K562 (cell line): ENCODE measurements around the gene SPATS2. TPM values are rescaled to one million over a fixed set of nuclear protein-coding genes. Genes with fewer than 3 reads are reported as not detected.
A peak's percentile ranks its signal among the peaks of the same experiment; 100 is the strongest.

Source experiments
- CTBP1 ChIP-seq: fragments of 450-650 bp; IDR thresholded peaks from 2 replicates; pipeline ENCODE4 v1.6.1; 2016; ENCODE audit warnings: borderline replicate concordance
- HSF4 ChIP-seq: fragments of 250-450 bp; sonication (Bioruptor Pico); IDR thresholded peaks from 2 replicates; pipeline ENCODE4 v2.1.2; 2022; ENCODE audit warnings: mild to moderate bottlenecking, moderate library complexity, borderline replicate concordance
- POLR3A ChIP-seq: IDR thresholded peaks from 2 replicates; pipeline ENCODE4 v1.6.1; 2011; ENCODE audit warnings: borderline replicate concordance, mild to moderate bottlenecking, moderate library complexity; ENCODE audit not compliant: insufficient read length, insufficient read depth; ENCODE audit errors: extremely low read depth
- PRPF4 ChIP-seq: fragments of 200-400 bp; formaldehyde crosslinking; IDR thresholded peaks from one replicate; pipeline ENCODE4 v1.6.1; 2017; ENCODE audit warnings: low read length, low read depth, mild to moderate bottlenecking; ENCODE audit not compliant: insufficient read depth, poor library complexity, severe bottlenecking
- SREBF1 ChIP-seq: fragments of 150-350 bp; IDR thresholded peaks from 2 replicates; pipeline ENCODE4 v1.6.1; 2014; ENCODE audit warnings: antibody characterized with exemption, low read depth, low read length, borderline replicate concordance
- SREBF2 ChIP-seq: sonication (generic); formaldehyde crosslinking; IDR thresholded peaks from 2 replicates; pipeline ENCODE4 v1.4.0; 2020; ENCODE audit warnings: mild to moderate bottlenecking, missing genetic modification reagents
- polyA plus RNA-seq, 8 experiments: library from polyadenylated mRNA; depleted of rRNA in 4 of 8; stranded (reverse) in 5 of 8; unstranded in 3 of 8; fragments of >200 nt; fragmentation: Nextera tagmentation in 2 of 8; fragmentation: Illumina TruSeq in 1 of 8; extraction: Ambion mirVana in 2 of 8; extraction: Trizol in 1 of 8; gene quantifications; 2 replicates each; pipeline versions ENCODE4 v1.2.1 to v1.2.3, GENCODE V29; 2011 to 2014; ENCODE audit warnings: inconsistent platforms in 1 of 8, missing spikeins in 1 of 8
- total RNA-seq, 7 experiments: library from RNA; depleted of rRNA in 6 of 7; stranded (reverse); fragments of >200 nt in 6 of 7; fragmentation: Illumina TruSeq in 2 of 7; extraction: Trizol in 2 of 7; gene quantifications; 2 replicates each; pipeline versions ENCODE4 v1.2.1 to v1.2.3, GENCODE V29; 2011 to 2021; ENCODE audit warnings: low replicate concordance in 1 of 7
- TF ChIP-seq, protein P1 (sequence below), 3 experiments: IDR thresholded peaks in 2 of 3; conservative IDR thresholded peaks in 1 of 3; 2 replicates each; pipeline ENCODE4 v1.5.1; 2011 to 2012; ENCODE audit warnings: low read length in 3 of 3, mild to moderate bottlenecking in 3 of 3, control low read depth in 2 of 3, improper control_type of control experiment in 1 of 3, inconsistent platforms in 1 of 3, low read depth in 1 of 3, mixed read lengths in 1 of 3, moderate library complexity in 1 of 3; ENCODE audit not compliant: insufficient read depth in 2 of 3
- TF ChIP-seq, protein P2 (sequence below): fragments of 250-450 bp; sonication (Bioruptor Pico); IDR thresholded peaks from 2 replicates; pipeline ENCODE4 v1.8.0; 2022; ENCODE audit warnings: inconsistent platforms
- TF ChIP-seq, protein P3 (sequence below): fragments of 250-450 bp; sonication (Bioruptor Pico); IDR thresholded peaks from 2 replicates; pipeline ENCODE4 v1.5.0; 2020; ENCODE audit warnings: mild to moderate bottlenecking, borderline replicate concordance

SPATS2 gene
- total and polyA plus RNA-seq, 9 of the 15 experiments (the other 6 are each of a cell fraction or from before 2014, with no cell fraction given): 5.4 to 48.2 (median 17.5) TPM

DNA sequence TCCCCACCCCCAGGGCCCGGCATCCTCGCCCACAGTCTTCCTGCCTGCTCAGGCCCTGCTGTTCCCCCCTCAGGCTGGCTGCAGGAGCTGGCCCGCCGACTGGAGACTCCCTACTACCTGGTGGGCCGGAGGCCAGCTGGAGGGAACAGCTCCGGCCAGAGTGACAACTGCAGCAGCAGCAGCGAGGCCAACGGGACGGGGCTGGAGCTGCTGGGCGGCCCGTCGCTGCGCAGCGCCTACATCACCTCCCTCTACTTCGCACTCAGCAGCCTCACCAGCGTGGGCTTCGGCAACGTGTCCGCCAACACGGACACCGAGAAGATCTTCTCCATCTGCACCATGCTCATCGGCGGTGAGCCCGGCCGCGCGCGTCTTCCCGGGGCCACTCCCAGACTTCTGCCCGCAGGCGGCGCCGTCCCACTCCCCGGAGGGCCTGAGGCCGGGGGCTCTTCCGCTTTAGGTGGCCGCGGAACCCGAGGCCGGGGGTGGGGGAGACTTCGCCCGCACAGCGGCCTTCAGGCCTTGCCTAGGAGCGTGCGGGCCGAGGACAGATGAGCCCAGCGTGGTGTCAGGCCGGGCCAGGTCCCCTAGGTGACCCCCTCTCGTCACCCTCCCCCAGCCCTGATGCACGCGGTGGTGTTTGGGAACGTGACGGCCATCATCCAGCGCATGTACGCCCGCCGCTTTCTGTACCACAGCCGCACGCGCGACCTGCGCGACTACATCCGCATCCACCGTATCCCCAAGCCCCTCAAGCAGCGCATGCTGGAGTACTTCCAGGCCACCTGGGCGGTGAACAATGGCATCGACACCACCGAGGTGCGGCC, 181.8 kb downstream of the SPATS2 start (continued):
- TF ChIP-seq CTBP1 (0 out of 2 replicates have a peak, but pooled peaks have one; percentile 24), SREBF1 (no peak), POLR3A (no peak), HSF4 (CRISPR knock-in tag) (no peak), PRPF4 (no peak), SREBF2 (CRISPR knock-in tag) (no peak)
- TF ChIP-seq, protein P1, sequence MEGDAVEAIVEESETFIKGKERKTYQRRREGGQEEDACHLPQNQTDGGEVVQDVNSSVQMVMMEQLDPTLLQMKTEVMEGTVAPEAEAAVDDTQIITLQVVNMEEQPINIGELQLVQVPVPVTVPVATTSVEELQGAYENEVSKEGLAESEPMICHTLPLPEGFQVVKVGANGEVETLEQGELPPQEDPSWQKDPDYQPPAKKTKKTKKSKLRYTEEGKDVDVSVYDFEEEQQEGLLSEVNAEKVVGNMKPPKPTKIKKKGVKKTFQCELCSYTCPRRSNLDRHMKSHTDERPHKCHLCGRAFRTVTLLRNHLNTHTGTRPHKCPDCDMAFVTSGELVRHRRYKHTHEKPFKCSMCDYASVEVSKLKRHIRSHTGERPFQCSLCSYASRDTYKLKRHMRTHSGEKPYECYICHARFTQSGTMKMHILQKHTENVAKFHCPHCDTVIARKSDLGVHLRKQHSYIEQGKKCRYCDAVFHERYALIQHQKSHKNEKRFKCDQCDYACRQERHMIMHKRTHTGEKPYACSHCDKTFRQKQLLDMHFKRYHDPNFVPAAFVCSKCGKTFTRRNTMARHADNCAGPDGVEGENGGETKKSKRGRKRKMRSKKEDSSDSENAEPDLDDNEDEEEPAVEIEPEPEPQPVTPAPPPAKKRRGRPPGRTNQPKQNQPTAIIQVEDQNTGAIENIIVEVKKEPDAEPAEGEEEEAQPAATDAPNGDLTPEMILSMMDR (IDR thresholded peaks at IDR 0.05 in 2 of 3, conservative IDR thresholded peaks at IDR 0.05 in 1 of 3; ENCODE audit: insufficient read depth in 2 of 3, low read depth in 1 of 3, low read length in 3 of 3): peak; percentile 42 to 56 (median 53); a peak in 5 of 6 replicates
- TF ChIP-seq, protein P2, sequence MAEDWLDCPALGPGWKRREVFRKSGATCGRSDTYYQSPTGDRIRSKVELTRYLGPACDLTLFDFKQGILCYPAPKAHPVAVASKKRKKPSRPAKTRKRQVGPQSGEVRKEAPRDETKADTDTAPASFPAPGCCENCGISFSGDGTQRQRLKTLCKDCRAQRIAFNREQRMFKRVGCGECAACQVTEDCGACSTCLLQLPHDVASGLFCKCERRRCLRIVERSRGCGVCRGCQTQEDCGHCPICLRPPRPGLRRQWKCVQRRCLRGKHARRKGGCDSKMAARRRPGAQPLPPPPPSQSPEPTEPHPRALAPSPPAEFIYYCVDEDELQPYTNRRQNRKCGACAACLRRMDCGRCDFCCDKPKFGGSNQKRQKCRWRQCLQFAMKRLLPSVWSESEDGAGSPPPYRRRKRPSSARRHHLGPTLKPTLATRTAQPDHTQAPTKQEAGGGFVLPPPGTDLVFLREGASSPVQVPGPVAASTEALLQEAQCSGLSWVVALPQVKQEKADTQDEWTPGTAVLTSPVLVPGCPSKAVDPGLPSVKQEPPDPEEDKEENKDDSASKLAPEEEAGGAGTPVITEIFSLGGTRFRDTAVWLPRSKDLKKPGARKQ (CRISPR knock-in tag): no peak
- TF ChIP-seq, protein P3, sequence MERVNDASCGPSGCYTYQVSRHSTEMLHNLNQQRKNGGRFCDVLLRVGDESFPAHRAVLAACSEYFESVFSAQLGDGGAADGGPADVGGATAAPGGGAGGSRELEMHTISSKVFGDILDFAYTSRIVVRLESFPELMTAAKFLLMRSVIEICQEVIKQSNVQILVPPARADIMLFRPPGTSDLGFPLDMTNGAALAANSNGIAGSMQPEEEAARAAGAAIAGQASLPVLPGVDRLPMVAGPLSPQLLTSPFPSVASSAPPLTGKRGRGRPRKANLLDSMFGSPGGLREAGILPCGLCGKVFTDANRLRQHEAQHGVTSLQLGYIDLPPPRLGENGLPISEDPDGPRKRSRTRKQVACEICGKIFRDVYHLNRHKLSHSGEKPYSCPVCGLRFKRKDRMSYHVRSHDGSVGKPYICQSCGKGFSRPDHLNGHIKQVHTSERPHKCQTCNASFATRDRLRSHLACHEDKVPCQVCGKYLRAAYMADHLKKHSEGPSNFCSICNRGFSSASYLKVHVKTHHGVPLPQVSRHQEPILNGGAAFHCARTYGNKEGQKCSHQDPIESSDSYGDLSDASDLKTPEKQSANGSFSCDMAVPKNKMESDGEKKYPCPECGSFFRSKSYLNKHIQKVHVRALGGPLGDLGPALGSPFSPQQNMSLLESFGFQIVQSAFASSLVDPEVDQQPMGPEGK (CRISPR knock-in tag): no peak
